Measurements from ENCODE around the gene KRTAP19-4.
"Not testable (repeated sequence)": the region's sequence is repeated elsewhere in the genome, so short reads cannot be mapped to it uniquely, and the experiment has no call there.

Gene KRTAP19-4, protein sequence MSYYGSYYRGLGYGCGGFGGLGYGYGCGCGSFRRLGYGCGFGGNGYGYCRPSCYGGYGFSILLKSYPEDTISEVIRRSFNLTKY

DNA sequence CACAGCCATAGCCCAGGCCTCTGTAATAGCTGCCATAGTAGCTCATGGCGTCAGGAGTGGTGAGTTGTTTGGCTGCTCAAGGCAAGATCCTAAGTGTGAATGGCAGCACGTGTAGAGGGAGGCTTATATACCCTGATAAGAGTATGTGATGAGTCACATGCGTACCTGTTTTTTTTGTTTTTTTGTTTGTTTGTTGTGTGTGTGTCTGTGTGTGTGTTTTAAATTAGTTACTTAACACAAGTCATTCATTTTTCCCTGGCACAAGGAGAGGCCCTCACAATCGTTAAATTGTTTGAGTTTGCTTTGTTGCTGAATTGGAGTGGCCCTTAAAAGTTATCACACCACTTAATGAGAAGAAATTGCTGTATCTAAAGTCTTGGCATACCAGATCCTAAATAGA is at the start of gene KRTAP19-4:
Gene KRTAP19-4 (minus strand): TSS at position 101 of the 400 bp plus-strand sequence. CDS start 55 bp downstream, at position 46.
- Histone ChIP-seq H3K9me3 (no peaks in the 10 kb centered on the region), H3K36me3 (no peaks in the 10 kb centered on the region), H3K4me3 (no peak within 1 kb of the TSS), H3K27me3 (no peaks in the 10 kb centered on the region), H3K27ac (no peak within 1 kb of the TSS), H3K4me1 (no peaks in the 10 kb centered on the region)
- DNase-seq, result no peak
- TF ChIP-seq, protein P1, sequence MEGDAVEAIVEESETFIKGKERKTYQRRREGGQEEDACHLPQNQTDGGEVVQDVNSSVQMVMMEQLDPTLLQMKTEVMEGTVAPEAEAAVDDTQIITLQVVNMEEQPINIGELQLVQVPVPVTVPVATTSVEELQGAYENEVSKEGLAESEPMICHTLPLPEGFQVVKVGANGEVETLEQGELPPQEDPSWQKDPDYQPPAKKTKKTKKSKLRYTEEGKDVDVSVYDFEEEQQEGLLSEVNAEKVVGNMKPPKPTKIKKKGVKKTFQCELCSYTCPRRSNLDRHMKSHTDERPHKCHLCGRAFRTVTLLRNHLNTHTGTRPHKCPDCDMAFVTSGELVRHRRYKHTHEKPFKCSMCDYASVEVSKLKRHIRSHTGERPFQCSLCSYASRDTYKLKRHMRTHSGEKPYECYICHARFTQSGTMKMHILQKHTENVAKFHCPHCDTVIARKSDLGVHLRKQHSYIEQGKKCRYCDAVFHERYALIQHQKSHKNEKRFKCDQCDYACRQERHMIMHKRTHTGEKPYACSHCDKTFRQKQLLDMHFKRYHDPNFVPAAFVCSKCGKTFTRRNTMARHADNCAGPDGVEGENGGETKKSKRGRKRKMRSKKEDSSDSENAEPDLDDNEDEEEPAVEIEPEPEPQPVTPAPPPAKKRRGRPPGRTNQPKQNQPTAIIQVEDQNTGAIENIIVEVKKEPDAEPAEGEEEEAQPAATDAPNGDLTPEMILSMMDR (IDR thresholded peaks at IDR 0.05), result no peak
- intact Hi-C loops (cut with DNase I; ENCODE audit: low total_unique reads), result no loop called here

DNA sequence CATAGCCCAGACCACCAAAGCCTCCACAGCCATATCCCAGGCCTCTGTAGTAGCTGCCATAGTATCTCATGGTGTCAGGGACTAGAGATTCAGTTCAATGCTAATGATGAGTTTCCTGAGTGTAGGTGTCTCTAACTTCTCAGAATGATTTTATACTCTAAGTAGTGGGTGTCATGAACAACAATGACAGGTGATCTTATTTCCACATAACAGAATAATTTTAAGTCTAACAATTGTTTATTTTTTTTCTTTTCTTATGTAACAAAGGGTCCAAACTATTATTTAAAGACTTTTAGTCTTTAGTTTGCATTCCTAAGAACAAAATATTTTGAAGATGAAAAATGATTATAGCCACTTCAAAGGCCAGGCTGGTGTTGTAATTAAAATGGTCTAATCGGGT is 44.8 kb upstream of the KRTAP19-4 start, which contains the start of gene KRTAP19-6:
Gene KRTAP19-6 (minus strand): TSS at position 101 of the 400 bp plus-strand sequence. CDS start 31 bp downstream, at position 70.
- intact Hi-C loops (cut with DNase I; ENCODE audit: low total_unique reads), result no loop called here
- Histone ChIP-seq H3K36me3 (no peaks in the 10 kb centered on the region), H3K27me3 (no peaks in the 10 kb centered on the region), H3K9me3 (no peaks in the 10 kb centered on the region), H3K4me3 (no peak within 1 kb of the TSS), H3K27ac (no peak within 1 kb of the TSS), H3K4me1 (no peaks in the 10 kb centered on the region)
- DNase-seq, result no peak
- TF ChIP-seq, protein P1 (IDR thresholded peaks at IDR 0.05), result no peak

DNA sequence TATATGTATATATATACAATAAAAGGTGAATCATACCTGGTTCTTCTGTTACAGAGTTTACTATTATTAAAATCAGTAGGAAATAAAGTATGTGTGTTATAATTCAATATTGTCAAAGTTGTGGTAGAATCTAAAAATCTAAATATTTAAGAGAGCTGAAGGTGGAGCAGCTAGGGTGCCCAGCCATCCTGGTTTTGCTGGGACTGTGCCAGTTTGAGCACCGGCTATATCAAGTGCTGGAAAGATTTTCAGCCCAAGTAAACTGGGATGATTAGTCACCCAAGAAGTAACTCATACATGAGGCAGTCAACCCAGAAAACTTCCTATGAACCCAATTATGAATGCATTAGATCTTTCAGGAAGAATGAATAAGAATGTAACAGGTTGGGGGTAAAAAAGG is 21.9 kb upstream of the KRTAP19-4 start:
- TF ChIP-seq, protein P1 (IDR thresholded peaks at IDR 0.05), result no peak

DNA sequence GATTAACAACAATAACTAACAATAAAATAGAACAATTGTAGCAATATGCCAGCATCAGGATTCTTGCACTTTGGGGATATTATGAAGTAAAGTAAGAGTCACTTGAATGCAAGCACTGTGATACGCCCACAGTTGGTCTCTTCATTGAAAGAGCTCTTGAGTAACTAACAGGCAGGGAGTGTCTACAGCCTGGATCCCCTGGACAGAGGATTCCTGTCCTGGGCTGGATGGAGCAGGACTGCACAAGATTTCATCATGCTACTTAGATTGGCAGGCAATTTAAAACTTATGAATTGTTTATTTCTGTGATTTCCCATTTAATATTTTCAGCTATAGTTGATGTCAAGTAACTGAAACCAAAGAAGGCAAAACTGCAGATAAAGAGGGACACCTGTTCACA is 18.7 kb upstream of the KRTAP19-4 start:
- Histone ChIP-seq H3K27ac (no peak overlapping the region), H3K9me3 (no peaks in the 10 kb centered on the region), H3K36me3 (no peaks in the 10 kb centered on the region), H3K4me3 (no peak overlapping the region), H3K4me1 (no peaks in the 10 kb centered on the region), H3K27me3 (no peaks in the 10 kb centered on the region)
- intact Hi-C loops (cut with DNase I; ENCODE audit: low total_unique reads), result no loop called here
- TF ChIP-seq, protein P1 (IDR thresholded peaks at IDR 0.05), result no peak
- no peak for DNase-seq

More for the DNA sequence above, 21.9 kb upstream of the KRTAP19-4 start:
- intact Hi-C loops (cut with DNase I; ENCODE audit: low total_unique reads), result no loop called here
- Histone ChIP-seq H3K27me3 (no peaks in the 10 kb centered on the region), H3K9me3 (no peaks in the 10 kb centered on the region), H3K4me3 (no peak overlapping the region), H3K36me3 (no peaks in the 10 kb centered on the region), H3K27ac (no peak overlapping the region), H3K4me1 (no peaks in the 10 kb centered on the region)
- no peak for DNase-seq

DNA sequence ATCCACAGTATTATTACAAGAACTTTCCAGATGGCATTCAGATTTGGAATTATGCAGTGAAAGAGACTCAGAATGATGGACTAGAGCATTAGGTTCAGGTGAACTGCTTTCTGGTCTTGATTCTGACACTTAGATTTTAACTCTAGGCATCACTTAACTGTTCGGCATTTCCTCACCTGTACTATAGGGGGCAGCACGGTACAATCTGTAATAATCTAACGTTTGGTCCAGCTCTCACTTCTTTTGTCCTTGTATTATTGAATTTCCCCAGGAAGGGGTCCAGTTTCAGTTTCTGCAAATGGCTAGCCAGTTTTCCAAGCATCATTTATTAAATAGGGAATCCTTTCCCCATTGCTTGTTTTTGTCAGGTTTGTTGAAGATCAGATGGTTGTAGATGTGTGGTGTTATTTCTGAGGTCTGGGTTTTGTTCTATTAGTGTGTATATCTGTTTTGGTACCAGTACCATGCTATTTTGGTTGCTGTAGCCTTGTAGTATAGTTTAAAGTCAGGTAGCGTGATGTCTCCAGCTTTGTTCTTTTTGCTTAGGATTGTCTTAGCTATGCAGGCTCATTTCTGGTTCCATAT is 8.7 kb upstream of the KRTAP19-4 start:
- H3K27me3 ChIP-seq; DNase-seq; H3K9me3 ChIP-seq; H3K4me3 ChIP-seq; H3K4me1 ChIP-seq; intact Hi-C loops (cut with DNase I; ENCODE audit: low total_unique reads); H3K36me3 ChIP-seq; H3K27ac ChIP-seq: not testable (repeated sequence)

DNA sequence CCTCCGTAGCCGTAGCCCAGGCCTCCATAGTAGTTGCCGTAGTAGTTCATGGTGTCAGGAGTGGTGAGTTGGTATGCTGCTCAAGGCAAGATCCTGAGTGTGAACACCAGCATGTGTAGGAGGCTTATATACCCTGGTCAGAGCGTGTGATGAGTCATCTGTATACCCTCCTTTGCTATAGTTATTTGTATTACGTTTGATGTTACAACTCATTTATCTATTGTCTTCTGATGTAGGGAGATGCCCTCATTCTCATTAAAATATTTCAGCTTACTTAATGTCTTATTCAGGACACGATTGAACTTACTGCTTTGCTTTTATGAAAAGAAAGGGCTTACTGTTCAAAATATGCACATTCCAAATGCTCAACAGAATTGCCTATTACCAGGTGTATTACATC is 5.1 kb upstream of the KRTAP19-4 start, which contains the start of gene KRTAP19-5:
Gene KRTAP19-5 (minus strand): TSS at position 101 of the 400 bp plus-strand sequence. CDS start 51 bp downstream, at position 50.
- Histone ChIP-seq H3K36me3 (no peaks in the 10 kb centered on the region), H3K4me1 (no peaks in the 10 kb centered on the region), H3K27ac (no peak within 1 kb of the TSS), H3K27me3 (no peaks in the 10 kb centered on the region), H3K4me3 (no peak within 1 kb of the TSS), H3K9me3 (no peaks in the 10 kb centered on the region)
- intact Hi-C loops (cut with DNase I; ENCODE audit: low total_unique reads), result no loop called here
- no peak for DNase-seq
- TF ChIP-seq, protein P1 (IDR thresholded peaks at IDR 0.05), result no peak
